Neural crest cell (in vitro differentiated cells): Measurements from ENCODE around the gene MCCC1. TPM values are rescaled to one million over a fixed set of nuclear protein-coding genes. Genes with fewer than 3 reads are reported as not detected.

Experiments
- DNase-seq: peaks from one replicate; pipeline ENCODE4 v3.0.0; 2021; ENCODE audit warnings: low read depth, mixed read lengths, low spot score
- H3K27ac Mint-ChIP-seq: one replicate; pipeline ENCODE4 v1.8.0; 2021; ENCODE audit warnings: mild to moderate bottlenecking, mixed read lengths; ENCODE audit not compliant: unreplicated experiment
- H3K27me3 Mint-ChIP-seq: 2 replicates; pipeline ENCODE4 v1.8.0; 2021; ENCODE audit warnings: low read depth, mild to moderate bottlenecking, mixed read lengths
- H3K36me3 Mint-ChIP-seq: 2 replicates; pipeline ENCODE4 v1.8.0; 2021; ENCODE audit warnings: low read depth, mild to moderate bottlenecking, mixed read lengths
- H3K4me1 Mint-ChIP-seq: 2 replicates; pipeline ENCODE4 v1.8.0; 2021; ENCODE audit warnings: mixed read lengths
- H3K4me3 Mint-ChIP-seq: one replicate; pipeline ENCODE4 v1.8.0; 2021; ENCODE audit warnings: mild to moderate bottlenecking, mixed read lengths
- H3K9me3 Mint-ChIP-seq: 2 replicates; pipeline ENCODE4 v1.8.0; 2021; ENCODE audit warnings: mixed read lengths
- total RNA-seq: library from RNA; stranded (reverse); gene quantifications from 2 replicates; pipeline ENCODE4 v1.2.1, GENCODE V29; 2021
- TF ChIP-seq, protein P1 (sequence below): fragments of 200-600 bp; sonication (generic); conservative IDR thresholded peaks from 2 replicates; pipeline ENCODE4 v1.5.0; 2021; ENCODE audit warnings: antibody characterized with exemption, mild to moderate bottlenecking

Gene MCCC1
- total RNA-seq, 1 donor from 2014 or later: 30.6 TPM

DNA sequence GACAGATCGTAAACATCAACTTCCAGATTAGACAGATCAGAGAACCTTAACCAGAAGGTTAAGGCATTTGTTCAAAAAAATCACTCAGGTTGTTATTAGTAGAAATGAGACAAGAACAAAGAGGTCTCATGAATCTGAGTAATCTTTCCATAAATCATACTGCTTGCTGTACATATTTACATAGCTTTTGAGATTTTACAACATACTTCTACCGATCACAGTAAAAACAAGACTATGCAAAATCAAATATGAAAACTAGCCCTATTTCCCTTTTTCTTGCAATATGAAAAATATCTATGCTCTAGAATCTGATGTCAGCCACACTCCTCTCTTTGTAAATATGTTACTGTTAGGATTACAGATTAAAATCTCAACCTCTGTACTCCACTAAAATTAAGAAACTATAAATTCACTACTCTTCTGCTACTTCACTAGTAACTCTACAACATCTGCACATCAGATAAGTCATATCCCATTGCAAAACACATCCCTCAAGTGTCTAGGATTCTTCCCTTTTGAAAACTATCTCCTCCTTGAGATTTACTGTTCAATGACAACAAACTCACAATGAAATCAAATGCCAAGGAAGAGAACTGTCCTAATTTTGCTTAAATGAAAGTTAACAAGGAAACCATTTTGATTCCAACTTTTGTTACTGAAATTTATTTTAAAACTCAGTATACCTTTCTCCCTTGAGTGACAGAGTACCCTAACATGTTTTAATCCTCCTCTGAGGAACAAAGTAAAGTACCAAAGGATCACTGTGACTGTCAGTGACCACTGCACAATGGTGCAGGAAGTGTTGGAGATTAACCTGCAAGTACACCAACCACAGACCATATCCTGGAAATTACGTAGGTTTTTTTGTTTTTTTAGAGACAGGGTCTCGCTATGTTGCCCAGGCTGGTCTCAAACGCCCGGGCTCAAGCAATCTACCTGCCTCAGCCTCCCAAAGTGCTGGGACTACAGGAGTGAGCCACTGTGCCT is 131.8 kb downstream of the MCCC1 start:
- no peaks in the 10 kb centered on the region for H3K9me3 Mint-ChIP-seq
- H3K36me3 Mint-ChIP-seq: no peaks in the 10 kb centered on the region
- no peak overlapping the region for H3K27ac Mint-ChIP-seq
- H3K27me3 Mint-ChIP-seq: no peaks in the 10 kb centered on the region
- H3K4me1 Mint-ChIP-seq: peaks cover 5% of the 10 kb centered on the region
- no peak for DNase-seq
- H3K4me3 Mint-ChIP-seq: no peak overlapping the region
- TF ChIP-seq, protein P1, sequence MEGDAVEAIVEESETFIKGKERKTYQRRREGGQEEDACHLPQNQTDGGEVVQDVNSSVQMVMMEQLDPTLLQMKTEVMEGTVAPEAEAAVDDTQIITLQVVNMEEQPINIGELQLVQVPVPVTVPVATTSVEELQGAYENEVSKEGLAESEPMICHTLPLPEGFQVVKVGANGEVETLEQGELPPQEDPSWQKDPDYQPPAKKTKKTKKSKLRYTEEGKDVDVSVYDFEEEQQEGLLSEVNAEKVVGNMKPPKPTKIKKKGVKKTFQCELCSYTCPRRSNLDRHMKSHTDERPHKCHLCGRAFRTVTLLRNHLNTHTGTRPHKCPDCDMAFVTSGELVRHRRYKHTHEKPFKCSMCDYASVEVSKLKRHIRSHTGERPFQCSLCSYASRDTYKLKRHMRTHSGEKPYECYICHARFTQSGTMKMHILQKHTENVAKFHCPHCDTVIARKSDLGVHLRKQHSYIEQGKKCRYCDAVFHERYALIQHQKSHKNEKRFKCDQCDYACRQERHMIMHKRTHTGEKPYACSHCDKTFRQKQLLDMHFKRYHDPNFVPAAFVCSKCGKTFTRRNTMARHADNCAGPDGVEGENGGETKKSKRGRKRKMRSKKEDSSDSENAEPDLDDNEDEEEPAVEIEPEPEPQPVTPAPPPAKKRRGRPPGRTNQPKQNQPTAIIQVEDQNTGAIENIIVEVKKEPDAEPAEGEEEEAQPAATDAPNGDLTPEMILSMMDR: no peak

DNA sequence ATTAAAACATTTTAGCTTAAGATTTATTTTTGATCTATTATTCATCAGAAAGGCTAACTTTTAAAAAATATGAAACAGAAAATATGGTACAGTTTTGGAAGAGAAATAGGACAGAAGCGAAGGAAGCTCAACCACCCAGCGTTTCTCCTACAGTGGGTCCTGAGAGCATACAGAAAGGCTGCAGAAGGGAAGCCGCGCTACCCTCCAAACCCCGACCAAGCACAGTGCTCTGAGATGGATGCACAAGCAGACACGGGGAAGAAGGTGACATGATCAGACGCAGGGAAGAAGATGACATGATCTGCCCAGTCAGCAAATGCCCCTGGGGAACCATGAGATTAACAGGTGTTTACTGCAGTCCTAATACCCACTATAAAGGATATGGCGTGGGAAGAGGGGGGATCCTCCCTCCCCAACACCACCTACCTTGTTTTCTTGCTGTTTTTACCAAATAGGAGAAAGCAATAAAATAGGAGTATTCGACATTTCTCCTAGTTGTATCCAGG is 133.4 kb downstream of the MCCC1 start:
- TF ChIP-seq, protein P1: no peak
- H3K4me1 Mint-ChIP-seq: peaks cover 5% of the 10 kb centered on the region
- no peak overlapping the region for H3K4me3 Mint-ChIP-seq
- no peaks in the 10 kb centered on the region for H3K27me3 Mint-ChIP-seq
- no peaks in the 10 kb centered on the region for H3K9me3 Mint-ChIP-seq
- no peaks in the 10 kb centered on the region for H3K36me3 Mint-ChIP-seq
- DNase-seq: no peak
- H3K27ac Mint-ChIP-seq: peak overlapping the region; percentile 65

Other genes starting within 250 kb of the MCCC1 start
- gene DCUN1D1, start 119.0 kb downstream of the MCCC1 start, total RNA-seq: 48.3 and 57.6 TPM in 2 replicates
- gene LAMP3, start 63.2 kb upstream of the MCCC1 start, total RNA-seq: 0.12 and 0.23 TPM in 2 replicates
- gene B3GNT5, start 153.8 kb upstream of the MCCC1 start, total RNA-seq: 38.3 and 39.4 TPM in 2 replicates